NCI-H187 (cell line): ENCODE results near the gene EXD1.
"Not testable (repeated sequence)": the region's sequence is repeated elsewhere in the genome, so short reads cannot be mapped to it uniquely, and the experiment has no call there.

ENCODE experiments used
- DNase-seq, 2 experiments: peaks; one replicate each; lab custom pipeline; 2025; lab: John Stamatoyannopoulos, UW

Gene EXD1, protein sequence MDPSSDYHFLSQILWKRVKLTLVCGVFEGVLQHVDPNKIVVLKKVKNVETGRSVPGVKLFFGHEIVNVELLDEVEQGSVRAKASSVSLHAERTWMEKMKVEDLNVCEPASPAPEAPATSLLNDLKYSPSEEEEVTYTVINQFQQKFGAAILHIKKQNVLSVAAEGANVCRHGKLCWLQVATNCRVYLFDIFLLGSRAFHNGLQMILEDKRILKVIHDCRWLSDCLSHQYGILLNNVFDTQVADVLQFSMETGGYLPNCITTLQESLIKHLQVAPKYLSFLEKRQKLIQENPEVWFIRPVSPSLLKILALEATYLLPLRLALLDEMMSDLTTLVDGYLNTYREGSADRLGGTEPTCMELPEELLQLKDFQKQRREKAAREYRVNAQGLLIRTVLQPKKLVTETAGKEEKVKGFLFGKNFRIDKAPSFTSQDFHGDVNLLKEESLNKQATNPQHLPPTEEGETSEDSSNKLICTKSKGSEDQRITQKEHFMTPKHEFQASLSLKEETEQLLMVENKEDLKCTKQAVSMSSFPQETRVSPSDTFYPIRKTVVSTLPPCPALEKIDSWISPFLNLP

GRCh38 chr15:41230650-41231421 is at the start of gene EXD1, which contains the start of gene CHP1:
TSS of gene EXD1 (minus strand) at chr15:41230757. CDS start at chr15:41226575, 4,182 bp downstream.
TSS of gene CHP1 (plus strand) at chr15:41231268. CDS start at chr15:41231383, 115 bp downstream.
- DNase-seq = peak; percentile 62 to 69

DNA sequence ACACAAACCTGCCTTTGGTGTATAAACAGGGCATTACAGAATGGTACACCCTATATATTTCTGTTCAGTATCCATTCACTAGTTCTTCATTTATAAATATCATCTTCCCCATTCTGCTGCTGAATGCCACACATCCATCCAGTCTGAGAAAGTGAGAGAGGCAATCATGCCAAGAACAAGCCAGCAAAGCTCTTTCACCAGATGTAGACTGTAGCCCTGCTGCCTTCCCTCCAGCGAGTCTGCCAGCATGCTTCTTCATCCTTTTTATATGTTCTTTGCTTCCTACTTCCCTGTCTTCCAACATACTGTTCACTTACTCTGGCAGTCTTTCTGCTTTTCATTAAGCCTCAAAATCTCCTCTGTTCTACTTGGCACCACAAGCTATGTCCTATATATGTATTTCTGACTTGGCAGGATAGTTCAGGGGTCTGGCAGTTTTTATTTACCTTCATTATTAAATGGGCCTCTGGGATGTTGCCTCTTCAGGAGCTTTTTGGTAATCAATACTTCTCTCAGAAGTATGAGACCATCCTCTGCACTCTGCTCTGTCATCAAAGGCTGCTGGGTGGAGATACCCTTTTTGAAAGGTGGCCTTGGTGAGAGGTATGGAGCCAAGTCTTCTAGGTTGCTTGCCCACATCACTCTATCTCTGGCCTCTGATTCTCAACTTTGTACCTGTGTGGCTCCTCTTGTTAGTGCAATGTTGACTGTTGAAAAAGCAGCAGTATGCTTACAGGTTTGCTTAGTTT is 49.2 kb upstream of the EXD1 start:
- no peak for DNase-seq

DNA sequence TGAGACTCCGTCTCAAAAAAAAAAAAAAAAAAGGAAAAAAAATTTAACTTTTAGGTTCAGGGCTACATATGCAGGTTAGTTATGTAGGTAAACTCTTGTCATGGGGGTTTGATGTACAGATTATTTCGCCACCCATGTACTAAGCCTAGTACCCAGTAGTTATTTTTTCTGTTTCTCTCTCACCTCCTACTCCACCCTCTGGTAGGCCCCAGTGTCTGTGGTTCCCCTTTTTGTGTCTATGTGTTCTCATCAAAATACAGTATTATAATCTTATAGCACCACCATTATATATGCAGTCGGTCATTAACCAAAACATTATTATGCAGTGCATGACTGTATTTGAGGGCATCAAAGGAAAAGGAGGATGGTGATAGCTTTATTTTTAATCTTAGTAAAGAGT is 47.8 kb upstream of the EXD1 start:
- no peak for DNase-seq

DNA sequence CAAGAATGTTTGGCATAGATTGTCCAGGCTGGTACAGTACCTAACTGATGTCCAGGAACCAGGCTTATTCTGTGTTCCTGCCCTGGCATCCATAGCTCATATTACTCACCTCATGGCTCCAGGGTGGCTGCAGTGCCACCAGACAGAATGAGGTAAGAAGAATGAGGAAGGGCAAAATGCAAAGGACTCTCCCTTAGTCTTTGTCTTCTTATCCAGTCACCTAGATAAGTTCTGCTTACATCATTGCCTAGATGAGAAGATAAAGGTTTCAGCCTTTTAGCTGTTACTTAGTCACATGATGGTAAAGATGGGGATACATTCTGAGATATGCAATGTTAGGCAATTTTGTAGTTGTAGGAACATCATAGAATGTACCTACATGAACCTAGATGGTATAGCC is 46.3 kb upstream of the EXD1 start:
- DNase-seq = no peak

DNA sequence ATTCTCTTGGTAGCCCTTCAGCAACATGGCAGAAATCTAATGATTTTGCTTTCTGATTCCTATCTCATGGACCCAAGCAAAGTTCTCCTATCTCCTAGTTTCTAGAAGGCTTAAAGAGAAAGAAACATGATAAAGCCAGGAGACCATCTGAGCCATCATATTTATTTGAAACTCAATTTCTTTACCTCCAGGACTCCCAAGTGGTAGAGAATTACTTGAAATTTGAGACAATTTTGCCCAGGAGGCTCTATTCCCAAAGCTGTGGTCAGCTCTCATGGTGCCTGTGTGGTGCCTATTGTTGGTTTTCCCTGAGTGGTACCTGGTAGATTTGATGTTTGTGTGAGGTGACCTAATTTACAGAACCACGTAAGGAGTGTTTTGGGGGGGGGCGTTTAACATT is 39.3 kb upstream of the EXD1 start:
- DNase-seq = no peak

- no peak for DNase-seq
Measured at GRCh38 chr15:41263891-41264351, 33.4 kb upstream of the EXD1 start.

GRCh38 chr15:41262571-41262970 is 32.0 kb upstream of the EXD1 start:
- no peak for DNase-seq

GRCh38 chr15:41260924-41261323 is 30.4 kb upstream of the EXD1 start:
- not testable (repeated sequence) for DNase-seq

DNA sequence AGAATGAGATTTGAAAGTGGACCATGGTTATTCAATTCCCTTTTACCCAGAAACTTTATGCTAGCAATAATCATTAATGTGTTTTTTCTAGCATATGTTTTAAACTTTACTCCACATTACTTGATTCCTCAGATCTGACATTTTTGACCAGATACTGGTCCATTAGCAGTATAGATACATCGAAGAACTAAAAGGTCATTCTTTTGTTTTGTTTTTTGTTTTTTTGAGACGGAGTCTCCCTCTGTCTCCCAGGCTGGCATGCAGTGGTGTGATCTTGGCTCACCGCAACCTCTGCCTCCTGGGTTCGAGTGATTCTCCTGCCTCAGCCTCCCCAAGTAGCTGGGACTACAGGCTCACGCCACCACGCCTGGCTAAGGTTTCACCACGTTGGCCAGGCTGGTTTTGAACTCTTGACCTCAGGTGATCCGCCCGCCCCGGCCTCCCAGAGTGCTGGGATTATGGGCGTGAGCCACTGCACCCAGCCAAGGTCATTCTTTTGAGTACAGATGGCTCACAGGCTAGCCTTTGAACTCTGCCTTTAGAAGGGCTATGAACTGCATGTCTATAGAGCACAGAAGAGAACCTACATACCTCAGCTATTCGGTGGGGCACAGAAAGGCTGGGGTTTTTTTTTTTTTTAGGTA is 29.1 kb upstream of the EXD1 start:
- DNase-seq = no peak

GRCh38 chr15:41258750-41259471 is 28.4 kb upstream of the EXD1 start:
- no peak for DNase-seq

DNA sequence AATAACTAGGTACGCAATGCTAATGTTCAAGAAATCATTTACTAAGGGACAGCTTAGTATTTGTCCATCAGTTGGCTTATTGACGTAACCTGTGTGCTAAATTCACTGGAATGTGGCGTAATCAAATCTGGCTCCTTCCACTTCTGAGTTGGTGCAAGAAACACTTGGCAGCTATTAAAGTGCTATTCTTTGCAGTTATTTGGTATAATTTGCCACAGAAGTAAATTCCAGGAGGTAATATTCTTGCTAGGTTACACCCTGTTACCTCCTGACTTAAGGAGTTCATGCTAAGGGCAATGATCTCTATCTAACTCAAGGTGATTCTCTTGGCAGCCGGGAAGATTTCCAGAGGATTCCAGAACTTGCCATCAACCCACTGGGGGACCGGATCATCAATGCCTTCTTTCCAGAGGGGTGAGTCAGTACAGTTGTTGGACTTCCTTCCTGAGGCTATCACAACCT is 26.1 kb upstream of the EXD1 start:
- DNase-seq = no peak

DNA sequence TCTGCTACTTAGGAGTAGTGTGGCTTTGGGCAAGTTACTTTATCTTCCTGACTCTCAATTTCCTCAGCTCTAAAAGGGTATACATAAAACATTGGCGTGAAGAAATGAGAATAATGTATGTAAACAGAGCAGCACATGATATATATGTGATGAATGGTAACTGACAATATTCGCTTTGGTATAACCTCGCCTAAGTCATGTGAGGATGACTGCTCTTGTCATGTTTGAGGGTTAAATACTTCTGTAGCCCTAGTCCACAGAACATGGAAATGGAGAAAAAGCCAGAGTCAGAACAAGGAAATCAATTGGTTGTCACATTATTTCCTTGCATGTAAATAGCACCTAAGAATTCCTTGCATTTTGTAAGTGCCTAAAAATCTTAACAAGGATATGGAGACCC is 25.5 kb upstream of the EXD1 start:
- no peak for DNase-seq

DNA sequence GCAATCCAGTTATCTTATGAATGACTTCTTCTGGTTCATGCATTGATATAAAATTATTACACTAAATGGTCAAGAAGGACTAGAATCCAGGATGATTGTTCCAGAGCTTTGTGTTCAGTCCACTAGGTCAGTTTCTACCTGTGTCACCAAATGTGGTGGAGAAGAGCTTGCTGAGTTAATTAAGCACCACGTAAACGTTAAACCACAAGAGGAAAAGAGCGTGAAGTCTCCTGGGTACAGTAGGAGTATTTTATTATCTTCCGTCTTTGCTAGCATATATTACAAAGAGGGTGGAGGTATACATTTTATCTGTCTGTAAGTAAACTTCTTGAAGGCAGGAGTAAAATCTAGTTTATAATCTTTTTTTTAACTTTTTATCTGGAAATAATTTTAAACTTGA is 24.0 kb upstream of the EXD1 start:
- DNase-seq = no peak

GRCh38 chr15:41251411-41251810 is 20.9 kb upstream of the EXD1 start:
- DNase-seq = no peak

DNA sequence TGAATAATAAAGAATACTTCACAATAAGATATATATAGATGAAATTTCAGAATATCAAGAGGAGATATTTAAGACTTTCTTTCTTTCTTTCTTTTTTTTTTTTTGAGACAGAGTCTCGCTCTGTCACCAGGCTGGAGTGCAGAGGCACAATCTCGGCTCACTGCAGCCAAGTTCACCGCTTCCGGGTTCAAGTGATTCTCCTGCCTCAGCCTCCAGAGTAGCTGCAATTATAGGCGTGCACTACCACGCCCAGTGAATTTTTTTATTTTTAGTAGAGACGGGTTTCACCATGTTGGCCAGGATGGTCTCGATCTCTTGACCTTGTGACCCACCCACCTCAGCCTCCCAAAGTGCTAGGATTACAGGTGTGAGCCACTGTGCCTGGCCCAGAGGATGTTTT is 20.2 kb upstream of the EXD1 start:
- DNase-seq = not testable (repeated sequence)

- DNase-seq = peak; percentile 4 to 18
Measured at GRCh38 chr15:41241221-41241964, 10.8 kb upstream of the EXD1 start.

- DNase-seq = no peak
Measured at GRCh38 chr15:41238100-41238499, 7.5 kb upstream of the EXD1 start.

- no peak for DNase-seq
Measured at GRCh38 chr15:41235929-41236328, 5.4 kb upstream of the EXD1 start.

GRCh38 chr15:41235228-41235627 is 4.7 kb upstream of the EXD1 start:
- DNase-seq = not testable (repeated sequence)

DNA sequence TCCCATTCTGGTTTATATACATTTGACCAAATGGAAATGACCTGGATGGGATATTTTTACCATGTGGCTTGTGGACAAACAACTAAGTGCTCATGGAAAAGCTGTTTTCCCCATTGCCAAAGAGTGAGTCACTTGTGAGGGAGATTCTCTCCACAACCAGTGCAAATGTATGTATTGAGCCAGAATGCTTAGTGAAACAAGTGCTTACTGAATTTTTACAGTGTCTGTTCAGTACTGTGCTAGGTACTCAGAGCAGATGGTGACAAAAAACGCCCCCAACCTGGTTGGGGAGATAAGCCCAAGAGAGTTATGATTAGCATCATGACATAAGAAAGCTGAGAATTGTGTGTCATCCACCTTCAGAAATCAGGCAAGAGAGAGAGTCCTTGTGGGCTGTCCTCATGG is 2.8 kb upstream of the EXD1 start:
- no peak for DNase-seq
